ENCODE data around the gene PAIP2.

GRCh38 chr5:139377226-139377625, 35.6 kb downstream of the PAIP2 start:
- TF ChIP-seq EZH2phosphoT487 (IDR thresholded peaks at IDR 0.05; ENCODE audit: borderline replicate concordance) (no peak), CTCF (conservative IDR thresholded peaks at IDR 0.05; ENCODE audit: low read length) (no peak)

Measured in Loucy (cell line).